OCI-LY3 (cell line): ENCODE measurements around the gene NCOA5.

Source experiments
- H2AFZ ChIP-seq: fragments of 200-600, 300-600 bp; shearing (Covaris generic); 2 replicates; pipeline ENCODE4 v1.6.0; 2014; ENCODE audit warnings: antibody characterized with exemption, low read depth, low read length
- H3K27ac ChIP-seq: fragments of 200-600, 300-600 bp; sonication (generic); 2 replicates; pipeline ENCODE4 v1.5.1; 2014; ENCODE audit warnings: mild to moderate bottlenecking, low read length, moderate library complexity, mixed read lengths
- H3K27me3 ChIP-seq: fragments of 200-600, 300-600 bp; sonication (generic); 2 replicates; pipeline ENCODE4 v1.6.1; 2014; ENCODE audit warnings: low read depth, low read length, mixed read lengths
- H3K36me3 ChIP-seq: fragments of 200-600, 300-600 bp; sonication (generic); replicated peaks from 2 replicates; pipeline ENCODE3; 2014; ENCODE audit warnings: low read depth, low read length, mixed read lengths
- H3K4me1 ChIP-seq: fragments of 300-600, 200-600 bp; sonication (generic); 2 replicates; pipeline ENCODE4 v1.6.1; 2014; ENCODE audit warnings: low read length, mixed read lengths
- H3K4me2 ChIP-seq: fragments of 200-600, 300-600 bp; sonication (generic); 2 replicates; pipeline ENCODE4 v1.6.1; 2014; ENCODE audit warnings: low read length, mixed read lengths
- H3K4me3 ChIP-seq: fragments of 300-600, 200-600 bp; sonication (generic); 2 replicates; pipeline ENCODE4 v1.5.1; 2014; ENCODE audit warnings: antibody characterized with exemption, mild to moderate bottlenecking, low read length, moderate library complexity
- H3K79me2 ChIP-seq: fragments of 300-600, 200-600 bp; shearing (Covaris generic); 2 replicates; pipeline ENCODE4 v1.6.1; 2014; ENCODE audit warnings: mild to moderate bottlenecking, low read length, mixed read lengths
- H3K9ac ChIP-seq: fragments of 300-600, 200-600 bp; shearing (Covaris generic); 2 replicates; pipeline ENCODE4 v1.6.0; 2014; ENCODE audit warnings: mild to moderate bottlenecking, low read length, moderate library complexity
- H3K9me3 ChIP-seq: fragments of 200-600, 300-600 bp; shearing (Covaris generic); 2 replicates; pipeline ENCODE4 v1.6.1; 2014; ENCODE audit warnings: low read length, mixed read lengths; ENCODE audit not compliant: insufficient read depth
- H4K20me1 ChIP-seq: fragments of 200-600, 300-600 bp; sonication (generic); 2 replicates; pipeline ENCODE4 v1.6.1; 2016; ENCODE audit warnings: low read length, mixed read lengths; ENCODE audit not compliant: insufficient read depth
- EZH2phosphoT487 ChIP-seq: fragments of 200-600 bp; shearing (Covaris generic); IDR thresholded peaks from 2 replicates; pipeline ENCODE4 v1.6.1; 2018; ENCODE audit warnings: antibody characterized with exemption, mixed run types, low read depth
- TF ChIP-seq, protein P1 (sequence below): fragments of 200-600, 300-600 bp; sonication (generic); IDR thresholded peaks from 2 replicates; pipeline ENCODE4 v1.5.1; 2014; ENCODE audit warnings: antibody characterized with exemption, low read length, low read depth

The NCOA5 gene

DNA sequence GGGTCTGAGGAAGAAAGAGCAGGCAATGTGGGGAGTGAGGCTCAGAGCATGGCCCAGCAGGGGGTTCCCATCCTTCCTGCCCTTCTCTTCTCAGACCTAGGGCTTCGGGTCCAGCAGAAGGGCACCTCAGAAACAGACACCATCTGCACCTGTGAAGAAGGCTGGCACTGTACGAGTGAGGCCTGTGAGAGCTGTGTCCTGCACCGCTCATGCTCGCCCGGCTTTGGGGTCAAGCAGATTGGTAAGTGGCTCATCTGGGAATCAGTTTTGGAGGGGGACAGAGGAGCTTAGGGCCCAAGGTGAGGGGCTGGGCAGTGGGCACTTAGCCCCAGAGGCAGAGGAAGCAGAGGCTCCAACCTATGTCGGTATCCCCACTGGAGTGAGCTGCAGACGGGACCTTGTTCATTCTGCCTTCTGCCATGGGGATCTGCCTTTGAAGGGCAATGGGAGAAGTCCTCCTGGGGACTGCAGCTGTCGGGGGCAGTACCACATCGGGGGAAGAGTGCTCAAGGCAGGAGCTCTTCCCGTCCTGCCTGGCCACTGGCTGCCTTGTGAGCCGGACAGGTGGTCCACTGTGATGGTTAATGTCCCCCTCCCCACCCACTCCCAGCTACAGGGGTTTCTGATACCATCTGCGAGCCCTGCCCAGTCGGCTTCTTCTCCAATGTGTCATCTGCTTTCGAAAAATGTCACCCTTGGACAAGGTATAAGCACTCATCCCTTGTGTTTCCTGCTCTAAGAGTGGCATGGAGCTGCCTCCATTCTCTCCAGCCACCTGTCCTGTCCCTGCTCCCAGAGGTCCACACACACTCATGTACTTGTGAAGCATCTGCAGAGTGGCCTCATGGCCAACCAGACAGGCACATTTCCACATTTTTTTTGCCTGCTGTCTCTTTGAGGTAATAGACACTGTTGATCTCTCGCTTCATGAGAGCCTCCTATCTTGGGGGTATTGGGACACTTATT, 33.0 kb upstream of the NCOA5 start:
- Histone ChIP-seq H2AFZ (no peak overlapping the region), H3K4me1 (peaks cover 54% of the 10 kb centered on the region), H3K79me2 (peaks cover 84% of the 10 kb centered on the region), H3K9ac (peak overlapping the region; percentile 98; the same call in 1 of the 2 replicates), H3K4me3 (no peak overlapping the region), H3K36me3 (peaks cover 84% of the 10 kb centered on the region), H3K9me3 (no peaks in the 10 kb centered on the region), H3K4me2 (peak overlapping the region; percentile 73), H3K27ac (peak overlapping the region; percentile 94), H3K27me3 (no peaks in the 10 kb centered on the region), H4K20me1 (peaks cover 85% of the 10 kb centered on the region)
- no peak for TF ChIP-seq EZH2phosphoT487
- TF ChIP-seq, protein P1, sequence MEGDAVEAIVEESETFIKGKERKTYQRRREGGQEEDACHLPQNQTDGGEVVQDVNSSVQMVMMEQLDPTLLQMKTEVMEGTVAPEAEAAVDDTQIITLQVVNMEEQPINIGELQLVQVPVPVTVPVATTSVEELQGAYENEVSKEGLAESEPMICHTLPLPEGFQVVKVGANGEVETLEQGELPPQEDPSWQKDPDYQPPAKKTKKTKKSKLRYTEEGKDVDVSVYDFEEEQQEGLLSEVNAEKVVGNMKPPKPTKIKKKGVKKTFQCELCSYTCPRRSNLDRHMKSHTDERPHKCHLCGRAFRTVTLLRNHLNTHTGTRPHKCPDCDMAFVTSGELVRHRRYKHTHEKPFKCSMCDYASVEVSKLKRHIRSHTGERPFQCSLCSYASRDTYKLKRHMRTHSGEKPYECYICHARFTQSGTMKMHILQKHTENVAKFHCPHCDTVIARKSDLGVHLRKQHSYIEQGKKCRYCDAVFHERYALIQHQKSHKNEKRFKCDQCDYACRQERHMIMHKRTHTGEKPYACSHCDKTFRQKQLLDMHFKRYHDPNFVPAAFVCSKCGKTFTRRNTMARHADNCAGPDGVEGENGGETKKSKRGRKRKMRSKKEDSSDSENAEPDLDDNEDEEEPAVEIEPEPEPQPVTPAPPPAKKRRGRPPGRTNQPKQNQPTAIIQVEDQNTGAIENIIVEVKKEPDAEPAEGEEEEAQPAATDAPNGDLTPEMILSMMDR: no peak

DNA sequence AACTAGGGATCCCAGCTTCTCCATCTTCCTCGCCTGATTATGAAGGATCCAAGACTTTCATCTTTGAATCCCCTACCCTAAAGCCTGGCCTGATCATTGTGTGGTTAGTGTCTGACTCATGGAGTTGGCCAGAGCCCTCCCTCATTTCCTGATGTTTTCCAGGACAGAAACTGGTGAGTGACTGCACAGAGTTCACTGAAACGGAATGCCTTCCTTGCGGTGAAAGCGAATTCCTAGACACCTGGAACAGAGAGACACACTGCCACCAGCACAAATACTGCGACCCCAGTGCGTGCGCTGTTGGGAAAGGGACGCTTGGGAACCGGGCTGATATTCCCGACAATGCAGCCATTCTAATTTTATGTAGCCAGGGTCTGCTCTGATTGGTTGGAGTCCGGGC, 32.3 kb upstream of the NCOA5 start:
- Histone ChIP-seq H3K27me3 (no peaks in the 10 kb centered on the region), H3K4me2 (peak overlapping the region; percentile 73), H3K79me2 (peaks cover 89% of the 10 kb centered on the region), H2AFZ (no peak overlapping the region), H3K27ac (peak overlapping the region; percentile 94), H3K36me3 (peaks cover 77% of the 10 kb centered on the region), H4K20me1 (peaks cover 78% of the 10 kb centered on the region), H3K9ac (peak overlapping the region; percentile 98; the same call in 1 of the 2 replicates), H3K4me3 (peak overlapping the region; percentile 80), H3K9me3 (no peaks in the 10 kb centered on the region), H3K4me1 (peaks cover 52% of the 10 kb centered on the region)
- TF ChIP-seq EZH2phosphoT487: no peak
- TF ChIP-seq, protein P1: no peak

DNA sequence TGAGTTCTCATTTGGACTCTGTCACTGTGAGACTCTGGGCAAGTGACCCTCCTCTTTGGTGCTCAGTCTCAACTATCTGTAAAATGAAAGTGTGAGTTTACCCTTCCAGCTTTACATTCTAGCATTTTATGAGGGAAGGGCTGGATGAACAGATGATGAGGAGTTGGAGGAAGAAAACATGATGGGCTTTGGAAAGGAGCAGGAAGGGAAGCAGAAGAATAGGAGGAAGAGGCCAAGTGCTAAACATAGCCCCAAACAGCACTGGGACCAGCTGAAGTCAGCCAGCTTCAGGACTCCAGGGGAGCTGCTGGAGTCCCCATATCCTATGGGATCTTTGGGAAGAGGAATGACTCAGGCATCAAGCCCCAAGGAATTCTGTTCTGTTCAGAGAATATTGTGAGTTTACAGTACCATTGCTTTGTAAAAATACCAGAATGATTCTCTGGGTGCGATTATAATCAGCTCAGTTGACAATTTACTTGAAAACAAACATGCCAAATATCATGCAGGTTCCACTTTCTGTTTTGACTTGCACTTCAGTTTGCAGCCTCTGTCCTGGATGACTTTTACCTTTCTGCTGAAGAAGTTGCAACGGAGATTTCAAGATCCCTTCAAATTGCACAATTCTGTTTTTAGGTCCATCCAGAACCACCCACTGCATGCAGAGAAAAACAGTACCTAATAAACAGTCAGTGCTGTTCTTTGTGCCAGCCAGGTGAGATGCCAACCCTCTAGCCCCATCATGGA, 31.6 kb upstream of the NCOA5 start:
- Histone ChIP-seq H3K9me3 (no peaks in the 10 kb centered on the region), H3K36me3 (peaks cover 72% of the 10 kb centered on the region), H4K20me1 (peaks cover 70% of the 10 kb centered on the region), H3K9ac (peak overlapping the region; percentile 98), H3K79me2 (peaks cover 85% of the 10 kb centered on the region), H3K27ac (peak overlapping the region; percentile 94), H3K4me1 (peaks cover 48% of the 10 kb centered on the region), H3K4me2 (peak overlapping the region; percentile 73), H3K27me3 (no peaks in the 10 kb centered on the region), H2AFZ (no peak overlapping the region), H3K4me3 (peak overlapping the region; percentile 80)
- TF ChIP-seq, protein P1: no peak
- no peak for TF ChIP-seq EZH2phosphoT487

DNA sequence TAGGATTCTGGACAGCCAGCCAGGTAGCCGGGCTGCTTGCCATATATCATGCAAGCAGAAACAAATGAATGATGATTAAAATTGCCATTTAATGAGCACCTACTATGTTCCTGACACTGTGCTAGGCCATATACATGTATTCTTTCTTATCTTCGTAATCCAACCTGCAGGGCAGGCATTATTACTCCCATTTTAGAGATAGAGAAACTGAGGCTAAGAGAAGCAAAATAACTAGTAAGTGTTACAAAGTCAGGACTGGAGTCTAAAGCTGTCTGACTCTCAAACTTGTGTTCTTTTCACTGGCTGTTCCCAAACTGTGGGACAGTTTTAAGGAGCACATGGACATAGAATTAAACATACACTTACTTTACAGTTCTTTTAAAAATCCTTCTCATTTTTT, 30.4 kb upstream of the NCOA5 start:
- no peaks in the 10 kb centered on the region for H3K27me3 ChIP-seq
- peaks cover 75% of the 10 kb centered on the region for H3K79me2 ChIP-seq
- H3K9me3 ChIP-seq: no peaks in the 10 kb centered on the region
- peak overlapping the region; percentile 98 for H3K9ac ChIP-seq
- H2AFZ ChIP-seq: no peak overlapping the region
- H3K4me3 ChIP-seq: peak overlapping the region; percentile 80
- peaks cover 59% of the 10 kb centered on the region for H4K20me1 ChIP-seq
- peaks cover 62% of the 10 kb centered on the region for H3K36me3 ChIP-seq
- peak overlapping the region; percentile 73 for H3K4me2 ChIP-seq
- TF ChIP-seq, protein P1: no peak
- peaks cover 43% of the 10 kb centered on the region for H3K4me1 ChIP-seq
- peak overlapping the region; percentile 94 for H3K27ac ChIP-seq
